NB4 (cell line): ENCODE measurements around the gene NRM.

Experiments used
- CTCF ChIP-seq: IDR thresholded peaks from one replicate; pipeline ENCODE4 v1.5.1; 2012; ENCODE audit warnings: low read depth, low read length
- POLR2A ChIP-seq: IDR thresholded peaks from 2 replicates; pipeline ENCODE4 v1.6.1; 2011; ENCODE audit warnings: mild to moderate bottlenecking; ENCODE audit not compliant: insufficient read length; ENCODE audit errors: extremely low read depth

GRCh38 chr6:30681766-30682142, 9.0 kb downstream of the NRM start:
- TF ChIP-seq CTCF (no peak), POLR2A (no peak)
